HepG2 (cell line): ENCODE measurements around the gene C6orf136. TPM values are rescaled to one million over a fixed set of nuclear protein-coding genes. Genes with fewer than 3 reads are reported as not detected.

Experiments used
- BHLHE40 ChIP-seq: IDR thresholded peaks from 2 replicates; pipeline ENCODE4 v1.6.1; 2011; ENCODE audit warnings: low read length, improper control_type of control experiment
- FOXA3 ChIP-seq: IDR thresholded peaks from 2 replicates; pipeline ENCODE4 v1.6.1; 2016; ENCODE audit warnings: missing genetic modification reagents, missing compliant biosample characterization
- FOXK1 ChIP-seq: sonication (generic); formaldehyde crosslinking; IDR thresholded peaks from 2 replicates; pipeline ENCODE4 v1.4.0; 2020; ENCODE audit warnings: low read depth, missing genetic modification reagents, borderline replicate concordance
- GATAD1 ChIP-seq: IDR thresholded peaks from 2 replicates; pipeline ENCODE4 v1.6.1; 2016; ENCODE audit warnings: missing genetic modification reagents, missing compliant biosample characterization
- HDAC1 ChIP-seq: sonication (generic); formaldehyde crosslinking; IDR thresholded peaks from 2 replicates; pipeline ENCODE4 v1.5.1; 2020; ENCODE audit warnings: mild to moderate bottlenecking, missing genetic modification reagents
- HOXD1 ChIP-seq: sonication (generic); formaldehyde crosslinking; IDR thresholded peaks from 2 replicates; pipeline ENCODE4 v1.5.0; 2020; ENCODE audit warnings: missing genetic modification reagents
- MEF2D ChIP-seq: sonication (generic); formaldehyde crosslinking; IDR thresholded peaks from 2 replicates; pipeline ENCODE4 v1.5.1; 2020; ENCODE audit warnings: mild to moderate bottlenecking, missing genetic modification reagents
- PHF21A ChIP-seq: sonication (generic); formaldehyde crosslinking; IDR thresholded peaks from 2 replicates; pipeline ENCODE4 v1.5.0; 2020; ENCODE audit warnings: mild to moderate bottlenecking, missing genetic modification reagents
- SATB2 ChIP-seq: sonication (generic); formaldehyde crosslinking; IDR thresholded peaks from 2 replicates; pipeline ENCODE4 v1.5.0; 2020; ENCODE audit warnings: missing genetic modification reagents
- TGIF2 ChIP-seq: IDR thresholded peaks from 2 replicates; pipeline ENCODE4 v1.6.1; 2016; ENCODE audit warnings: control low read depth, missing compliant biosample characterization
- ZNF138 ChIP-seq: sonication (generic); formaldehyde crosslinking; IDR thresholded peaks from 2 replicates; pipeline ENCODE4 v1.5.0; 2020; ENCODE audit warnings: mild to moderate bottlenecking, low read depth, missing genetic modification reagents
- ZNF160 ChIP-seq: sonication (generic); formaldehyde crosslinking; IDR thresholded peaks from 2 replicates; pipeline ENCODE4 v1.8.0; 2022; ENCODE audit warnings: mild to moderate bottlenecking, inconsistent platforms, missing genetic modification reagents
- ZNF44 ChIP-seq: sonication (generic); formaldehyde crosslinking; IDR thresholded peaks from 2 replicates; pipeline ENCODE4 v1.5.1; 2020; ENCODE audit warnings: mild to moderate bottlenecking, missing genetic modification reagents
- ZNF556 ChIP-seq: sonication (generic); formaldehyde crosslinking; IDR thresholded peaks from 2 replicates; pipeline ENCODE4 v1.4.0; 2020; ENCODE audit warnings: mild to moderate bottlenecking, missing genetic modification reagents, borderline replicate concordance
- ZNF670 ChIP-seq: sonication (generic); formaldehyde crosslinking; IDR thresholded peaks from 2 replicates; pipeline ENCODE4 v1.8.0; 2022; ENCODE audit warnings: mild to moderate bottlenecking, missing genetic modification reagents, borderline replicate concordance
- ZNF709 ChIP-seq: sonication (generic); formaldehyde crosslinking; IDR thresholded peaks from 2 replicates; pipeline ENCODE4 v1.5.0; 2020; ENCODE audit warnings: mild to moderate bottlenecking, missing genetic modification reagents
- ZNF747 ChIP-seq: sonication (generic); formaldehyde crosslinking; IDR thresholded peaks from 2 replicates; pipeline ENCODE4 v1.8.1; 2023; ENCODE audit warnings: missing genetic modification reagents, mild to moderate bottlenecking, borderline replicate concordance
- ZNF782 ChIP-seq: sonication (generic); formaldehyde crosslinking; IDR thresholded peaks from 2 replicates; pipeline ENCODE4 v1.4.0; 2020; ENCODE audit warnings: missing genetic modification reagents, mild to moderate bottlenecking, borderline replicate concordance
- ZSCAN9 ChIP-seq: IDR thresholded peaks from 2 replicates; pipeline ENCODE4 v1.6.1; 2016; ENCODE audit warnings: borderline replicate concordance
- polyA plus RNA-seq, 8 experiments: library from polyadenylated mRNA; depleted of rRNA in 3 of 8; stranded (reverse) in 7 of 8; unstranded in 1 of 8; fragments of >200 nt; fragmentation: Illumina TruSeq in 4 of 8; extraction: Trizol in 4 of 8; gene quantifications; 2 replicates each; pipeline versions ENCODE4 v1.2.1 to v1.2.3, GENCODE V29; 2011 to 2016; ENCODE audit warnings: low read depth in 4 of 8, missing spikeins in 1 of 8, mixed read lengths in 1 of 8; ENCODE audit not compliant: insufficient read depth in 1 of 8
- total RNA-seq, 5 experiments: library from RNA; depleted of rRNA; stranded (reverse); fragments of >200 nt; fragmentation: Illumina TruSeq; extraction: Trizol; gene quantifications; 2 replicates each; pipeline ENCODE4 v1.2.3, GENCODE V29; 2016; ENCODE audit warnings: low read depth in 1 of 5
- TF ChIP-seq, protein P1 (sequence below): sonication (generic); formaldehyde crosslinking; IDR thresholded peaks from 2 replicates; pipeline ENCODE4 v1.4.0; 2020; ENCODE audit warnings: missing genetic modification reagents
- TF ChIP-seq, protein P2 (sequence below): sonication (generic); formaldehyde crosslinking; IDR thresholded peaks from 2 replicates; pipeline ENCODE4 v1.9.0; 2021; ENCODE audit warnings: missing genetic modification reagents, borderline replicate concordance
- TF ChIP-seq, protein P3 (sequence below): IDR thresholded peaks from 2 replicates; pipeline ENCODE4 v1.6.1; 2018; ENCODE audit warnings: missing genetic modification reagents, mild to moderate bottlenecking, missing compliant biosample characterization

Gene C6orf136
- total and polyA plus RNA-seq, 2 of the 13 experiments (the other 11 are each of a cell fraction or from before 2014, with no cell fraction given), result 12.0 to 26.2 TPM

DNA sequence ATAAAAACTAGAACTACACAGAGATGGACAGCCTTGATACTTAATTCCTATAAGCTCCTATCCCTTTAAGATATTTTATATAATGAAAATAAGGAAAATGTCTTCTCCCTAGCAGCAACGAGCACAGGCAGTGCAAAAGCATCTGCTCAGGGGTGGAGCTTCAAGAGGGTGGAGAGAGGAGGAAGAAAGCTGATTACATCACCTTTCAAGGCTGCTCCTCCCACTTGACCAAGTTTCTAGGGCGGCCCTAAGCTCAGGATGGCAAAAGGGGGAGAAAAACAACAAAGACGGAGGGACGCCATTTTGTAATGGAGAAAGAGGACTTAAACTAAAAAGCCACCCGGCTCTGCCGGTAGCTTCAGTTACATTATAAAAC, 32.1 kb upstream of the C6orf136 start (continued):
- TF ChIP-seq ZNF138, result no peak
- TF ChIP-seq ZNF44 (CRISPR knock-in tag), result no peak
- TF ChIP-seq, protein P1, sequence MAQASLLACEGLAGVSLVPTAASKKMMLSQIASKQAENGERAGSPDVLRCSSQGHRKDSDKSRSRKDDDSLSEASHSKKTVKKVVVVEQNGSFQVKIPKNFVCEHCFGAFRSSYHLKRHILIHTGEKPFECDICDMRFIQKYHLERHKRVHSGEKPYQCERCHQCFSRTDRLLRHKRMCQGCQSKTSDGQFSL (CRISPR knock-in tag), result no peak
- no peak for TF ChIP-seq ZNF747 (CRISPR knock-in tag)
- peak; percentile 59 for TF ChIP-seq HDAC1
- TF ChIP-seq, protein P2, sequence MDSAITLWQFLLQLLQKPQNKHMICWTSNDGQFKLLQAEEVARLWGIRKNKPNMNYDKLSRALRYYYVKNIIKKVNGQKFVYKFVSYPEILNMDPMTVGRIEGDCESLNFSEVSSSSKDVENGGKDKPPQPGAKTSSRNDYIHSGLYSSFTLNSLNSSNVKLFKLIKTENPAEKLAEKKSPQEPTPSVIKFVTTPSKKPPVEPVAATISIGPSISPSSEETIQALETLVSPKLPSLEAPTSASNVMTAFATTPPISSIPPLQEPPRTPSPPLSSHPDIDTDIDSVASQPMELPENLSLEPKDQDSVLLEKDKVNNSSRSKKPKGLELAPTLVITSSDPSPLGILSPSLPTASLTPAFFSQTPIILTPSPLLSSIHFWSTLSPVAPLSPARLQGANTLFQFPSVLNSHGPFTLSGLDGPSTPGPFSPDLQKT (CRISPR knock-in tag), result no peak
- peak; percentile 76 for TF ChIP-seq GATAD1 (CRISPR knock-in tag)
- 0 out of 2 replicates have a peak, but pooled peaks have one; percentile 15 for TF ChIP-seq ZNF556 (CRISPR knock-in tag)
- TF ChIP-seq FOXA3 (CRISPR knock-in tag), result peak; percentile 20; the same call in 1 of the 2 replicates
- TF ChIP-seq, protein P3, sequence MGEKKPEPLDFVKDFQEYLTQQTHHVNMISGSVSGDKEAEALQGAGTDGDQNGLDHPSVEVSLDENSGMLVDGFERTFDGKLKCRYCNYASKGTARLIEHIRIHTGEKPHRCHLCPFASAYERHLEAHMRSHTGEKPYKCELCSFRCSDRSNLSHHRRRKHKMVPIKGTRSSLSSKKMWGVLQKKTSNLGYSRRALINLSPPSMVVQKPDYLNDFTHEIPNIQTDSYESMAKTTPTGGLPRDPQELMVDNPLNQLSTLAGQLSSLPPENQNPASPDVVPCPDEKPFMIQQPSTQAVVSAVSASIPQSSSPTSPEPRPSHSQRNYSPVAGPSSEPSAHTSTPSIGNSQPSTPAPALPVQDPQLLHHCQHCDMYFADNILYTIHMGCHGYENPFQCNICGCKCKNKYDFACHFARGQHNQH (CRISPR knock-in tag), result peak; percentile 73; the same call in 1 of the 2 replicates
- TF ChIP-seq ZNF160, result no peak
- 0 out of 2 replicates have a peak, but pooled peaks have one; percentile 14 for TF ChIP-seq SATB2 (CRISPR knock-in tag)
- peak; percentile 47 for TF ChIP-seq TGIF2 (CRISPR knock-in tag)
- TF ChIP-seq ZNF709 (CRISPR knock-in tag), result no peak; the same call in 1 of the 2 replicates
- TF ChIP-seq FOXK1 (CRISPR knock-in tag), result peak; percentile 51; the same call in 1 of the 2 replicates
- TF ChIP-seq PHF21A (CRISPR knock-in tag), result peak; percentile 51; the same call in 1 of the 2 replicates
- no peak for TF ChIP-seq ZNF782 (CRISPR knock-in tag)
- TF ChIP-seq MEF2D, result peak; percentile 69; the same call in 1 of the 2 replicates
- no peak for TF ChIP-seq BHLHE40
- 0 out of 2 replicates have a peak, but pooled peaks have one; percentile 48 for TF ChIP-seq ZSCAN9
- TF ChIP-seq HOXD1 (CRISPR knock-in tag), result no peak
- 0 out of 2 replicates have a peak, but pooled peaks have one; percentile 31 for TF ChIP-seq ZNF670
